G401 (cell line): Measurements from ENCODE around the gene CELF4. TPM values are rescaled to one million over a fixed set of nuclear protein-coding genes. Genes with fewer than 3 reads are reported as not detected.

ENCODE experiments used
- DNase-seq: peaks from one replicate; pipeline ENCODE4 v3.0.0-alpha.2; 2015; ENCODE audit warnings: low spot score
- in situ Hi-C: cut with HindIII; loops from 2 replicates; pipeline ENCODE4 v1.10.0; 2016; ENCODE audit warnings: low sequenced_read_pairs, mixed read lengths
- total RNA-seq: library from RNA; depleted of rRNA; stranded (reverse); fragments of >200 nt; shearing (Covaris generic); gene quantifications from 2 replicates; pipeline ENCODE4 v1.2.3, GENCODE V29; 2014

Gene CELF4
- total RNA-seq, 1 experiment from 2014 or later, result not detected

- DNase-seq, result no peak
- in situ Hi-C loops, result no loop called here
These were observed 59.6 kb downstream of the CELF4 start for GRCh38 chr18:37506001-37506400.

- no peak for DNase-seq
- in situ Hi-C loops, result no loop called here
These were observed 60.3 kb downstream of the CELF4 start for GRCh38 chr18:37505321-37505720.

DNA sequence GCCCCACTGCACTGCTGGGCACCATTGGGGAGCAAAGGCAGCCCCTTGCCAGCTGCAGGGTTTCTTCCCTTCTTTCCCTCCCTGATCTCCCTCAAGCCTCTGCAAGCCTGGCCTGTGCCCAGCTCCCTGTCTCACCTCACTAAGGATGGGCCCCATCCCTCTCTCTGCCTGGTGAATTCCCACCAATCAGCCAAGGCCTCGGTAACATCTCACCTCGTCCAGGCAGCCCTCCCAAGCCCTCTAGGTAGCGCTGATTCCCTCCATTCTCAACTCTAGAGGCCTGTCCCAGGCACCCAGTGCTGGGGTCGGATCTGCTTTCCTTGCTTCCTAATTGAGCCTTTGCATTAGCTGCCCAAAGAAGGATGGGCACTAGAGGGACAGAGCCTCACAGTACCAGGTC, 63.0 kb downstream of the CELF4 start:
- in situ Hi-C loops, result no loop called here

DNA sequence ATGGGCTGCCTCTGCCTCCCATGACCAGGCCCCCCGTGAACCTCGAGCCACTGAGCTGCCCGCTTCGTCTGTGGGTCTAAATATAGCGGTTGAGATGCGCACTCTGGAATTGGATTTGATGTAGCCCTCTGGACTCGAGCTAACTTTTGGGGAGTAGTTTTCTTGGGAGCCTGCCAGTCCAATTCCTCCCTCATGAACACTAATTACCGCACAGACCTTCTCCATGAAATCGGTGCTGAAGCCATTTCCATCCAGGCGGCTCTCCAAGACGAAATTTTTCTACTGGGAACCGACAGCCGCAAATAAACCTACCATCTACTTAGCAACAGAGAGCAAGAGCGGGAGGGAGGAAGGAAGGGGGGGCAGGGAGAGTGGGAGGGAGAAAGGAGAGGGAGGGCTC, 63.6 kb downstream of the CELF4 start:
- no peak for DNase-seq
- in situ Hi-C loops, result no loop called here

More for the DNA sequence above, 63.0 kb downstream of the CELF4 start:
- DNase-seq, result no peak

DNA sequence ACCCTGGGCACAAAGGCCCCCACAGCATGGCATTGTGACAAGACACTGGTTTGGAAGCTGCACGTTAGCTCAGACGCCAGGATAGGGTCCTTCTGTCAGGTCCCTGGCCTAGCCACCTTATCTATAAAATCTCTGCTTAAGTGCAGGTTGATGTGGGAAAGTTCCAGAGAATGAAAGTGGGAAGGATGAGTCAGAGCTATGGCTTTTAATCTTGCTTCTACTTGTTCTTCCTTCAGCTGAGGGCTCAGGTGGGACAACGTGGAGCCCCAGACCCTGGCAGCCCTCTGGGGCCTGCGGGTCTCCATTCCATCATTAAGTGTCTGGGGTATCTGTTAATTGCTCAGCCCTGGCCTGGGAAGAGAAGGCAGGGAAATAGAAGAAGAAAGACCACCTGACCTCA, 64.5 kb downstream of the CELF4 start:
- DNase-seq, result no peak
- in situ Hi-C loops, result no loop called here

- peak; percentile 43 for DNase-seq
- in situ Hi-C loops, result no loop called here
These were observed 65.7 kb downstream of the CELF4 start for GRCh38 chr18:37499913-37500312.

DNA sequence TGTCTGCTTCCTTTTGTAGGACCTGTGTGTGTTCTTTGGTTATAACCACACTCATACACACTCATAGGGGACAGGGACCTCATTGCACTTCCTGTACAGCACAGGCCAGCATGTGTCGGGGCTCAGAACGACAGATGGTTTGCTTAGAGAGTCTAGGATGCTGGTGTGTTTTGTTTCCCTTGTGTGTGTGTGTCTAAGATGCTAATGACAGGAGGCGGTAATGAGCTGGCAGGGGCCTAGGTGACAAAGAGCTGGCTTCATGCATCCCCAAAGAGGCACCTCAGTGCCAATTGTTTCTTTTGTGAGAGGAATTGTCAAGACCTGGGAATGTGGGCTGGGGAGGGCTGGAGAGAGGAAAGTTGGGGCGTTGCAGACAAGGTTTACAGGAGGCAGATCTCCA, 66.6 kb downstream of the CELF4 start:
- in situ Hi-C loops, result no loop called here
- DNase-seq, result peak; percentile 93

GRCh38 chr18:37497853-37498518, 67.6 kb downstream of the CELF4 start:
- in situ Hi-C loops, result no loop called here
- no peak for DNase-seq

- in situ Hi-C loops, result no loop called here
These were observed 69.0 kb downstream of the CELF4 start for GRCh38 chr18:37496568-37496967.

GRCh38 chr18:37495354-37495753, 70.2 kb downstream of the CELF4 start:
- in situ Hi-C loops, result no loop called here

More at GRCh38 chr18:37496568-37496967, 69.0 kb downstream of the CELF4 start:
- no peak for DNase-seq

GRCh38 chr18:37494406-37494805, 71.2 kb downstream of the CELF4 start:
- in situ Hi-C loops, result no loop called here
- no peak for DNase-seq

More at GRCh38 chr18:37495354-37495753, 70.2 kb downstream of the CELF4 start:
- DNase-seq, result no peak

- in situ Hi-C loops, result no loop called here
- DNase-seq, result no peak
These were observed 72.2 kb downstream of the CELF4 start for GRCh38 chr18:37493352-37493935.

GRCh38 chr18:37492952-37493351, 72.6 kb downstream of the CELF4 start:
- no peak for DNase-seq
- in situ Hi-C loops, result no loop called here

- in situ Hi-C loops, result no loop called here
- no peak for DNase-seq
These were observed 74.1 kb downstream of the CELF4 start for GRCh38 chr18:37491526-37491925.

- DNase-seq, result no peak
- in situ Hi-C loops, result no loop called here
These were observed 75.6 kb downstream of the CELF4 start for GRCh38 chr18:37489998-37490397.

- in situ Hi-C loops, result no loop called here
These were observed 76.6 kb downstream of the CELF4 start for GRCh38 chr18:37489011-37489410.

GRCh38 chr18:37487400-37487867, 78.2 kb downstream of the CELF4 start:
- DNase-seq, result no peak
- in situ Hi-C loops, result no loop called here

More at GRCh38 chr18:37489011-37489410, 76.6 kb downstream of the CELF4 start:
- DNase-seq, result no peak

DNA sequence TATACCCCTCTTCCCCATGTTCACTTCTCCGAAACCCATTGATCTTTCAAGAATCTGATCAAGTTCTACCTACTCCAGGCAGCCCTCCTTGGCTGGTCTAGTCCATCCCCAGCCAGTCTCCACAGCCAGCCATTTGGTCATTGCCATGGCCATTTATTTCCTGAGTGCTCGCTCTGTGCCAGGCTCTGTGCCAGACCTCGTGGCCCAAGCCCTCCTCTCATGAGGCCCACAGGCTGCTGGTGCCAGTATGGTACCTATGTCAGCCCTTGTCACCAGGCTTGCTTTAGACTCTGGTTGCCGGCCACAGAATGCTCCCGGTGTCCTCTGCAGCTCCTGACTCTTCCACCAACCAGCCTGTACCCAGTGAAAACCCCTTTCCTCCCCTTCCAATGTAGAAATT, 78.8 kb downstream of the CELF4 start:
- in situ Hi-C loops, result no loop called here

DNA sequence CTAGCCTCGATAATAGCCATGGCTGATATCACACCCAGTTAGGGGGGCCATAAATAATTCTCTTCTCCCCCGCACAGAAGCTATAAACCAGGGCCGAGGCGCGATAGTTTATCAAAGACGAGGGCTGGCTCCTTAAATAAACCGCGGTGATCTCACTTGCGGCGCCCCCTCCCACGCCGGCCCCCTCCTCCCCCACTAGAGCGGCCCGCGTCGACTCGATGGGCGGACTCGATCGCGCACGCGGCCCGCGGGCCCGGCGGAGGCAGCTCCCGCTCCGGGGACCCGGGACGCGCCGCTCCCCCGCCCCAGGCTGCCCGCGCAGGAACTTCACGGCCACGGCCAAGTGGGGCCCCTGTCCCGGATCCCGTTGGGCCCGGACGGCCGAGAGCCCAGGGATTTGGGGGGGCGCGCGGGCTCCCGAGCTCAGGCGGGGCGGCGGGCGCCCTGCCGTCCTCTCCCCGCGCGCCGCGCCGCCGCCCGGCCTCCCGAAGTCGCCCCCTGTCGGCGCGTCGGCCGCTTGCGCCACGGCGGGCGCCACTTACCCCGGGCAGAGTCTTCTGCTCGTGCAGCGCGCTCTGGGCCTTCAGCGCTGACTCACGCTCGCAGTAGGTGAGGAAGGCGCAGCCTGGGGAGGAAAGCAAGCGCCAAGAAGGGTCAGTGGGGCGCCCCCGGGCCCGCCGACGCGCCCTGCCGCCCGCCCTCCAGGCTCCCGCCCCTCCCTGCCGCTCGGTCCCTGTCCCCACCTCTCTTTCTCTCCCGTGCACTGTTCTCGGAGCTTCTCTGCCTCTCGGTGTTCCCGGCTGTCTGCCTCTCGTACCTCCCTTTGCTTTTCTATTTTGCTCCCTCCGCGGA, 80.4 kb downstream of the CELF4 start:
- in situ Hi-C loops, result no loop called here
- no peak for DNase-seq

More for the DNA sequence above, 78.8 kb downstream of the CELF4 start:
- peak; percentile 50 for DNase-seq
